Fibroblast of lung (primary cell): Measurements from ENCODE around the gene TRAP1.

Experiments used
- CTCF ChIP-seq, 2 donors: IDR thresholded peaks in 1 of 2; conservative IDR thresholded peaks in 1 of 2; 1 replicate in 1 of 2; 2 replicates in 1 of 2; pipeline ENCODE4 v1.5.1; 2011 to 2012; ENCODE audit warnings: low read length in 2 of 2, control low read depth in 1 of 2, inconsistent platforms in 1 of 2, low read depth in 1 of 2, mild to moderate bottlenecking in 1 of 2
- EZH2 ChIP-seq: IDR thresholded peaks from 2 replicates; pipeline ENCODE4 v1.5.1; 2012; ENCODE audit warnings: low read length, control low read depth, mild to moderate bottlenecking; ENCODE audit errors: missing control alignments

- TF ChIP-seq CTCF (conservative IDR thresholded peaks at IDR 0.05 in 1 of 2, IDR thresholded peaks at IDR 0.05 in 1 of 2; ENCODE audit: low read depth in 1 of 2, low read length in 2 of 2) = no peak
- no peak for TF ChIP-seq EZH2
These were observed 8.8 kb upstream of the TRAP1 start for GRCh38 chr16:3726021-3726687.
